SK-N-SH treated with all-trans-retinoic acid at 6 μM for 48 hours (cell line): ENCODE measurements around the gene MPP2.

Experiments
- ATAC-seq: fragments of 200-7000 bp; cut with Tn5 transposase; 3 replicates; pipeline ENCODE4 v1.9.1; 2020; ENCODE audit warnings: mild to moderate bottlenecking, moderate library complexity
- ARNTL ChIP-seq: fragments of 450-650 bp; formaldehyde crosslinking; IDR thresholded peaks from 2 replicates; pipeline ENCODE4 v1.5.0; 2020; ENCODE audit warnings: low read depth, mild to moderate bottlenecking, moderate library complexity, borderline replicate concordance
- BACH2 ChIP-seq: fragments of 250-450 bp; sonication (Bioruptor Pico); IDR thresholded peaks from 2 replicates; pipeline ENCODE4 v1.9.0; 2021; ENCODE audit warnings: mild to moderate bottlenecking, borderline replicate concordance
- CREB5 ChIP-seq: fragments of 250-450 bp; sonication (Bioruptor Pico); IDR thresholded peaks from 2 replicates; pipeline ENCODE4 v1.5.1; 2020; ENCODE audit warnings: low read depth, mild to moderate bottlenecking, moderate library complexity
- ESRRG ChIP-seq: fragments of 250-450 bp; sonication (Bioruptor Pico); IDR thresholded peaks from 2 replicates; pipeline ENCODE4 v1.6.1; 2021; ENCODE audit warnings: mild to moderate bottlenecking
- ISL1 ChIP-seq: fragments of 250-450 bp; sonication (Bioruptor Pico); IDR thresholded peaks from 2 replicates; pipeline ENCODE4 v2.1.2; 2022; ENCODE audit warnings: mild to moderate bottlenecking, moderate library complexity
- OSR1 ChIP-seq: fragments of 250-450 bp; sonication (Bioruptor Pico); IDR thresholded peaks from 2 replicates; pipeline ENCODE4 v1.8.0; 2022; ENCODE audit warnings: moderate library complexity, mild to moderate bottlenecking, inconsistent platforms
- POU6F1 ChIP-seq: fragments of 250-450 bp; sonication (Bioruptor Pico); IDR thresholded peaks from 2 replicates; pipeline ENCODE4 v1.8.0; 2021; ENCODE audit warnings: low read depth, mild to moderate bottlenecking, moderate library complexity, borderline replicate concordance
- PPARA ChIP-seq: fragments of 250-450 bp; sonication (Bioruptor Pico); IDR thresholded peaks from 2 replicates; pipeline ENCODE4 v1.5.0; 2020; ENCODE audit warnings: mild to moderate bottlenecking, borderline replicate concordance
- SNAI2 ChIP-seq: fragments of 250-450 bp; sonication (Bioruptor Pico); IDR thresholded peaks from 2 replicates; pipeline ENCODE4 v1.5.0; 2020; ENCODE audit warnings: mild to moderate bottlenecking, moderate library complexity
- TCF4 ChIP-seq: fragments of 250-450 bp; sonication (Bioruptor Pico); IDR thresholded peaks from 2 replicates; pipeline ENCODE4 v1.8.0; 2021; ENCODE audit warnings: mild to moderate bottlenecking, moderate library complexity, borderline replicate concordance
- TOX ChIP-seq: fragments of 250-450 bp; sonication (Bioruptor Pico); IDR thresholded peaks from 2 replicates; pipeline ENCODE4 v1.8.0; 2021; ENCODE audit warnings: mild to moderate bottlenecking, moderate library complexity, borderline replicate concordance
- ZC3H10 ChIP-seq: fragments of 250-450 bp; sonication (Bioruptor Pico); IDR thresholded peaks from 2 replicates; pipeline ENCODE4 v1.5.1; 2021; ENCODE audit warnings: mild to moderate bottlenecking, moderate library complexity
- ZFP3 ChIP-seq: fragments of 250-450 bp; sonication (Bioruptor Pico); IDR thresholded peaks from 2 replicates; pipeline ENCODE4 v1.5.0; 2020; ENCODE audit warnings: mild to moderate bottlenecking, moderate library complexity
- ZFP30 ChIP-seq: fragments of 450-650 bp; formaldehyde crosslinking; IDR thresholded peaks from 2 replicates; pipeline ENCODE4 v1.5.0; 2022; ENCODE audit warnings: mild to moderate bottlenecking, moderate library complexity
- ZNF565 ChIP-seq: fragments of 450-650 bp; formaldehyde crosslinking; conservative IDR thresholded peaks from 2 replicates; pipeline ENCODE4 v1.5.0; 2020; ENCODE audit warnings: low read depth, mild to moderate bottlenecking, moderate library complexity
- ZNF8 ChIP-seq: fragments of 450-650 bp; formaldehyde crosslinking; IDR thresholded peaks from 2 replicates; pipeline ENCODE4 v1.5.0; 2020; ENCODE audit warnings: mild to moderate bottlenecking, moderate library complexity
- TF ChIP-seq, protein P1 (sequence below): fragments of 250-450 bp; sonication (Bioruptor Pico); IDR thresholded peaks from 2 replicates; pipeline ENCODE4 v1.8.0; 2020; ENCODE audit warnings: mild to moderate bottlenecking, moderate library complexity, borderline replicate concordance
- TF ChIP-seq, protein P2 (sequence below): fragments of 250-450 bp; sonication (Bioruptor Pico); IDR thresholded peaks from 2 replicates; pipeline ENCODE4 v1.5.1; 2021; ENCODE audit warnings: mild to moderate bottlenecking, moderate library complexity

The MPP2 gene

GRCh38 chr17:43849116-43849515, 58.2 kb downstream of the MPP2 start:
- ATAC-seq: no peak
- no peak for TF ChIP-seq BACH2 (CRISPR knock-in tag)

DNA sequence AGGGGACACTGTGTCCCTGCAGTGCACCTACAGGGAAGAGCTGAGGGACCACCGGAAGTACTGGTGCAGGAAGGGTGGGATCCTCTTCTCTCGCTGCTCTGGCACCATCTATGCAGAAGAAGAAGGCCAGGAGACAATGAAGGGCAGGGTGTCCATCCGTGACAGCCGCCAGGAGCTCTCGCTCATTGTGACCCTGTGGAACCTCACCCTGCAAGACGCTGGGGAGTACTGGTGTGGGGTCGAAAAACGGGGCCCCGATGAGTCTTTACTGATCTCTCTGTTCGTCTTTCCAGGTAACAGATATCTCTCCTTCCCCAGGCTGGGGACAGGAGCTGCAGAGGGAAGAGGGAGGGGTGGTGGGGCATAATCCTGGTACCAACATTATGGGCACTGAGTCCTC, 58.7 kb downstream of the MPP2 start:
- ATAC-seq: no peak
- TF ChIP-seq ISL1 (CRISPR knock-in tag) (no peak), ZFP3 (no peak), ZNF565 (CRISPR knock-in tag) (no peak), SNAI2 (no peak), PPARA (no peak)
- TF ChIP-seq, protein P1, sequence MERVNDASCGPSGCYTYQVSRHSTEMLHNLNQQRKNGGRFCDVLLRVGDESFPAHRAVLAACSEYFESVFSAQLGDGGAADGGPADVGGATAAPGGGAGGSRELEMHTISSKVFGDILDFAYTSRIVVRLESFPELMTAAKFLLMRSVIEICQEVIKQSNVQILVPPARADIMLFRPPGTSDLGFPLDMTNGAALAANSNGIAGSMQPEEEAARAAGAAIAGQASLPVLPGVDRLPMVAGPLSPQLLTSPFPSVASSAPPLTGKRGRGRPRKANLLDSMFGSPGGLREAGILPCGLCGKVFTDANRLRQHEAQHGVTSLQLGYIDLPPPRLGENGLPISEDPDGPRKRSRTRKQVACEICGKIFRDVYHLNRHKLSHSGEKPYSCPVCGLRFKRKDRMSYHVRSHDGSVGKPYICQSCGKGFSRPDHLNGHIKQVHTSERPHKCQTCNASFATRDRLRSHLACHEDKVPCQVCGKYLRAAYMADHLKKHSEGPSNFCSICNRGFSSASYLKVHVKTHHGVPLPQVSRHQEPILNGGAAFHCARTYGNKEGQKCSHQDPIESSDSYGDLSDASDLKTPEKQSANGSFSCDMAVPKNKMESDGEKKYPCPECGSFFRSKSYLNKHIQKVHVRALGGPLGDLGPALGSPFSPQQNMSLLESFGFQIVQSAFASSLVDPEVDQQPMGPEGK (CRISPR knock-in tag): no peak

DNA sequence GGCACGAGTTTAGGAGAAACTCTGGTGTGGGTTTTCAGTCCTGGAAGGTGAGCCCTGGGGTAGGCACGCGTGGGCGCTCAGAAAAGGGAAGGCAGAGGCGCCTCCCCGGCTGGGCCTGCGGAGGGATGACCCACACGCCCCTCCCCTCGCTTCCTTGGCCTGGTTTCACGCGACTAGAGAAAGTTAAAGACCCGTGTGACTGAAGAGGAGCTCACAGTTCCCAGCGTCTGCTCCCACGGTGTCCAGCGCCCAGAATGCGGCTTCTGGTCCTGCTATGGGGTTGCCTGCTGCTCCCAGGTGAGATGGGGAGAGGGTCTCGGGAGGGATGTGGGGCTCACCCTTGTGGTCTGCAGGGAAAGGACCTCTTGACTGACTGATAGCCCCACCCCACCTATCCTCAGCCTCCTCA, 60.4 kb downstream of the MPP2 start, which contains the start of gene CD300LG:
CD300LG (plus strand) TSS at position 214 of the 409 bp plus-strand sequence; CDS start at position 255, 41 bp downstream.
- no peak for ATAC-seq
- TF ChIP-seq CREB5 (CRISPR knock-in tag) (no peak), ISL1 (CRISPR knock-in tag) (no peak)
- TF ChIP-seq, protein P1 (CRISPR knock-in tag): no peak

DNA sequence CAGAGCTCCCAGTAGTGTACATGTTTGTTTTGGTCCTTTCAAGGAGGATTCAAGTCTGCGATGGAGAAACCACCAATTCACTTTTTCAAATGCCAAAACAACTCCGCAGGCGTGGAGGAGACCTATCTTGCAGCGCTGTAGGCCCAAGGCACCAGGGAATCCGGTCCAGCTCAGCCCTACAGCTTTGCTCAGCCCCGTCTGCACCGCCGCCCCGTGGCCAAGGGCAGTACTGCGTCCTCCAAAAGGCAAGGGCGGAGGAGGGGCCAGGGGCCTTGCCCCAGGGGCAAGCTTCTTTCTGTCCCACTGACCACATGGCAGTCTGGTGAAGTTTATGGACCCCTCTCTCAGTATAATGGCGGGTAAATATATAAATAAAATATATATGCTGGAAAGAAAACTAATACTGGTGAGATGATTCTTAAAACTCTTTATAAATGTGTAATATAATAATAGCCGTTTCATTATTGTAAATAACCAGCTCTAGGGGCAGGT, 61.1 kb downstream of the MPP2 start:
- no peak for TF ChIP-seq ZNF8
- TF ChIP-seq, protein P2, sequence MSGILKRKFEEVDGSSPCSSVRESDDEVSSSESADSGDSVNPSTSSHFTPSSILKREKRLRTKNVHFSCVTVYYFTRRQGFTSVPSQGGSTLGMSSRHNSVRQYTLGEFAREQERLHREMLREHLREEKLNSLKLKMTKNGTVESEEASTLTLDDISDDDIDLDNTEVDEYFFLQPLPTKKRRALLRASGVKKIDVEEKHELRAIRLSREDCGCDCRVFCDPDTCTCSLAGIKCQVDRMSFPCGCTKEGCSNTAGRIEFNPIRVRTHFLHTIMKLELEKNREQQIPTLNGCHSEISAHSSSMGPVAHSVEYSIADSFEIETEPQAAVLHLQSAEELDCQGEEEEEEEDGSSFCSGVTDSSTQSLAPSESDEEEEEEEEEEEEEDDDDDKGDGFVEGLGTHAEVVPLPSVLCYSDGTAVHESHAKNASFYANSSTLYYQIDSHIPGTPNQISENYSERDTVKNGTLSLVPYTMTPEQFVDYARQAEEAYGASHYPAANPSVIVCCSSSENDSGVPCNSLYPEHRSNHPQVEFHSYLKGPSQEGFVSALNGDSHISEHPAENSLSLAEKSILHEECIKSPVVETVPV (CRISPR knock-in tag): no peak
- TF ChIP-seq TOX (CRISPR knock-in tag): no peak
- TF ChIP-seq ZC3H10 (CRISPR knock-in tag): no peak
- no peak for TF ChIP-seq PPARA
- TF ChIP-seq ARNTL (CRISPR knock-in tag): no peak
- no peak for TF ChIP-seq BACH2 (CRISPR knock-in tag)
- TF ChIP-seq, protein P1 (CRISPR knock-in tag): no peak
- TF ChIP-seq CREB5 (CRISPR knock-in tag): no peak
- no peak for TF ChIP-seq ZNF565 (CRISPR knock-in tag)
- no peak for TF ChIP-seq TCF4
- TF ChIP-seq ESRRG (CRISPR knock-in tag): no peak
- no peak for TF ChIP-seq POU6F1 (CRISPR knock-in tag)
- no peak for TF ChIP-seq ISL1 (CRISPR knock-in tag)
- no peak for TF ChIP-seq ZFP30
- TF ChIP-seq OSR1 (CRISPR knock-in tag): no peak
- peak; percentile 100 for ATAC-seq
